ENCODE data around the gene SIGLEC9.

The SIGLEC9 gene

DNA sequence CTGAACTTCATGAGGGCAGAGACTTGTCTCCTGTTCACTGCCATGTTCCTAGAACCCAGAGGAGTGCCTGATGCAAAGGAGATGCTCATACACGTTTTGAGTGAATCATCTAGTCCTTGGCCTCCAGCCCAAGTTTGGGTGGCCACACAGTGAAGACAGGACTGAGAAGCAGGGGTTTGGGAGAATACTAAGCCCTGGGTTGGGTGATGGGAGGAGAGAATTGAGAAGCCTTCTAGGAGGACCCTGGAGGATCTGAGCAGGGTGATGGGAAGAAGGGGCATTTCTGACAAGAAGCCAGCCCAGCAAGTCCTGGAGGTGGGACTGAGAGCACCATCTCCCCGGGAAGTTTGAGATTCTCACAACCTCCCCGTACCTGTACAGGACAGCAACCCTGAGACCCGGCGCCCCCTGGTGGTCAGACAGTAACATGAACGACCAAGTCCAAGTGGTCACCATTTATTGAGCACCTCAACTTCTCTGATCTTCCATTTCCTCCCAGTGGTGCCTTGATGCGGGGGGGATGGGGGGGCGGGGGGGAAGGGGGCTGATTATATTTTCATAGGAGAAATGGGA lies 27.5 kb upstream of the SIGLEC9 start:
- DNase-seq: peak; percentile 49

DNA sequence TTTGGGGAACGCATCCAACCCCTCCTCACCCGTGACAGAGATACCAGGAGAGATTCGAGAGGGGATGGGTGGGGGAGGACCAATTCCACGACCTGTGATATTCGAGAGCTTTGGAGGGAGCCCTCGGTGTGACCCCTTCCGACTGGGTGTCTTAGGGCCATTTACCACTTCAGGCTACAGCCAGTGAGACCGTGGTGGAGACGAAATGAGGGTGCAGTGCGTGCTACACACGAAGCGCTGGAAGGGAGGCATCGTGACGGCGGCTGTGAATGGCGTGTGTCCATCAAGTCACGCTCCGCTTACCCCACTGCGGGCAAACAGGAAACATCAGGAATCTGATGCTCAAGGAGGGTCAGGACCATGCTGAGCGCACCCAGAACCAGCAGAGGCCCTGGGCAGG lies 26.9 kb upstream of the SIGLEC9 start:
- no peak for DNase-seq

DNA sequence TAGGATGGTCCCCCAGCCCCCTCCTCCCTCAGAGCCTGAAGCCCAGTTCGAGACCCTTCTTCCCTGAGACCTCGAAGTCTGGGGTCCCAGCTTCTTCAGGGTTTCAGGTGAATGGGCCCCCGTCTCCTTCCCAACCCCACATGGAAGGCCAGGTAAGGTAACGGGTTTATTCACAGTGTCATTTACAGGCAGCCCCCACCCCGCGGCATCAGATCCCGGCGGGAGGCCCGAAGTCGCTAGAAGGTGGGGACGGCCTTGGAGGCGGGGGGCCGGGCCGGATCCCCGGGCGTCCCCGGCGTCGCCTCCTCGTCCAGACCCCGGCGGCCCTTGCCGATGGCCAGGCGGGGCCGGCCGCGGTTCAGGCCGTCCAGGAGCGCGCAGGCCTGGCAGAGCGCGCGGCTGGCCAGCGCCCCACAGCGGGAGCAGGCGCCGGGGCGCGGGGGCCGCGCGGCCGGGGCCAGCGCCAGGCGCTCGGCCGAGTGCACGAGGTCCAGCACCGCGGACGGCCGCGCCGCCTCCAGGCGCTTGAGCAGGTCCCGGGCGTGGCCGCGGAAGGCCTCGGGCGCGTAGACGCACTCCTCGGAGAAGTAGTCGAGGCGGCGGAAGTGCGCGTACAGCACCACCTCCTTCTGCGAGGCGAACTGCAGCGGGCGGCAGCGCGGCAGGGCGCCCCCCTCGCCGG lies 26.2 kb upstream of the SIGLEC9 start:
- peak; percentile 10 for DNase-seq

DNA sequence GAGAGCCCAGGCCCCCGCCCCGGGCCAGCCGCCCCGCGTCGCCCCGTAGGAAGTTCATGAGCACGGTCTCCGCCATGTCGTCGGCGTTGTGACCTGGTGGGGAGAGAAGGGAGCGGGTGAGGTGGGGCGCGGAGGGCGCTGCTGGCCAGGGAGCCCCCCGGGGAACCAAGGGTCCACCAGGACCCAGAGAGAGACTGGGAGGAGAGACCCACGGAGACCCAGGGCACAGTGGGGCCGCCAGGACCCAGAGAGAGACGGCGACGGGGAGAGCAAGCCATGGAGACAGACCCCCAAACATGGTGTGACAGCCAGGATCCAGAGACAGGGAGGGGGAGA lies 25.7 kb upstream of the SIGLEC9 start:
- no peak for DNase-seq

DNA sequence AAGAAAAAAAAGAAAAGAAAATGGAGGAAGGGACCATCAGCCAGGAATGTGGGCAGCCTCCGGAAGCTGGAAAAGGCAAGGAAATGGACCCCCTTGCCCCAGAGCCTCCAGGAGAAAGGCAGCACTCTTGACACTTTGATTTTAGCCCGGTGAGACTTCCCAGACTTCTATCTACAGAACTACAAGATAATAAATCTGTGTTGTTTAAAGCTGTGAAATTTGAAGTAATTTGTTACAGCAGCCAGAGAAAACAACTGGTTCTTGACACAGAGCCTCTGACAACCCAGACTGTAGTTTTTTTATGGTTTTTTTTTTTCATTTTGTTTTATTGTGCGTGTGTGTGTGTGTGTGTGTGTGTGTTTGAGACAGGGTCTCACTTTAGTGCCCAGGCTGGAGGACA lies 24.1 kb upstream of the SIGLEC9 start:
- no peak for DNase-seq

DNA sequence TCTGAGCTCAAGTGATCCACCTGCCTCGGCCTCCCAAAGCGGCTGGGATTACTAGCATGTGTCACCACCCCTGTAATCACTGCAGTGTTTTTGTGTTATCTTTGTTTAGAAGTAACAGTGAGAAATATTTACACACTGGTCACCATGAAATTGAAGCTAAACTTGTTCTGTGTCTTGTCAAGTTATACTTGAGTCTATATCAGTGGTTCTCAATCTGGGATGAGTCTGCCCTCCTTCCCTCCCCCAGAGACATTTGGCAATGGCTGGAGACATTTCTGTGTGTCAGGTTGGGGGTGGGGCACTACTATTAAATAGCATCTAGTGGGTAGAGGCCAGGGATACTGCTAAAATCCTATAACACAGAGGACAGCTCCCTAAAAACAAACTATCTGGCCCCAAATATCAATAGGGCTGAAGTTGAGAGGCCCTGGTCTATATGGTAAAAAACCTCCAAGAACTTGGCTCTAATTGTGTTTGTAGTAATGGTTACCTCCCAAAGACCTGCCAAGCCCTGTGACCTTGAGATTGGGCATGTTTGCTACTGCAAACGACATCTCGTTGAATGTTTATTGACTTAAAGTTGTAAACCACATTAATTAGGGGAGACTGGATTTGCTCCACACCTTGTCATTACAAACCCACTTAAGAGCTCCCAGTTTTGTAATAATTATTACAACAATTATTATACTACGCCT lies 23.4 kb upstream of the SIGLEC9 start:
- no peak for DNase-seq

DNA sequence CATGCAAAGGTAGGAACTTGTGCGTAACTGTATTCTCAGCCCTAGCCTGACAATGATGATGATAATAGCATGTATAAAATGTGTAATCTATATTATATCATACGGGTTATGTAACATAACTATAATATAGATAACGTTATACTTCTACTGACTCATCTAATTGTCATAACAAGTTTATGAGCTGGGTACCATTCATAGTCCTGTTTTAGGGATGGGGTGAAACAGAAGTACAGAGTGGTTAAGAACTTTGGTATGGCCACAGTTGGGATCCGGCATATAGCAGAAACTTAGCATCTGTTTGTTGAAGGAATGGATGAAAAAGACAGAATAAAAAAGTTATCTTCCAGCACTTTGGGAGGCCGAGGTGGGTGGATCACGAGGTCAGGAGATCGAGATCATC lies 21.7 kb upstream of the SIGLEC9 start:
- no peak for DNase-seq

DNA sequence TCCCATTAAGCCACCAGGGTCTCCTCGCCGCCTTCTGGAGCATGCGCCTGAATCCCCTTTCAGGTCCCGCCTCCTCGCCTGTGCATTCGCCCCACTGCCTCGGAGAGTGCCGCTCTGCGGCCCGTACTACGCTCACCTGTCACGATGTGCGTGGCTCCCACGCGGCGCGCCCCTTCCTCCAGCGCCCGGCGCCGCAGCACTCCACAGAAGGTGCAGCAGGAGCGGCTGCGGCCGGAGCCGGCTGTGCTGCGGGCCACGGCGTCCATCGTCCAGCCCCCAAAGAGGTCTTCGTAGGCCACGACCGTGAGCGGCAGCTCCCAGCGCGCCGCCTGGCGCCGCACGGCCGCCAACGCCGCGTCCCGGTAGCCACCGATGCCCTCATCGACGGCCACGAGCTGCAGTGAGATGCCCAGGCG lies 20.8 kb upstream of the SIGLEC9 start:
- no peak for DNase-seq

DNA sequence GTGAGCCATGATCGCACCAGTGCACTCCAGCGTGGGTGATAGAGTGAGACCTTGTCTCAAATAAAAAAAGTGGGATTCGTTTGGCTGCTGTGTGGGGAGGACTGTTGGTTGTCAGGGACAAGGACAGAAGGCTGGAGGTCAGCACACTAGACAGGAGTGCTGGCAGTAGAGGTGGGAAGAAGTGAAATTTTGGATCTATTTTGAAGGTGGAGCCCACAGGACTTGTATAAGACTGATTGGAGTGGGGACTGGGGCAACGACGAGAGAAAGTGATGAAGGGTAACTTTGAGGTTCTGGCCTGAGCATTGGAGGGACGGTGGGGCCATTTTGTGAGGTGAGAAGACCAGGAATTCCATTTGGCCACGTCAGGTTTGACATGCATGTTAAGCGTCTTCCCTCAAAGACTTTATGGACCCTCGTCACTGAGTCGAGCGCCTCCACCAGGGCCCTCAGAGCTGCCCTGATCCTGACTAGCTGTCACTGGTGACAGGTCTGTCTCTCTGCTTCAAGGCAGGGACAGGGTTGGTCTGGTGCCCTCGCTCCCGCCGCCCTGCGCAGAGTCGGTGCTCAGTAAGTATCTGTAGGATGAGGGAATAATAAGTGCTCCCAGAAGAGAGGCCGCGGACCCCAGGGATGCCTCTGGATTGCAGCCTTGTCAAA lies 17.2 kb upstream of the SIGLEC9 start:
- DNase-seq: no peak

DNA sequence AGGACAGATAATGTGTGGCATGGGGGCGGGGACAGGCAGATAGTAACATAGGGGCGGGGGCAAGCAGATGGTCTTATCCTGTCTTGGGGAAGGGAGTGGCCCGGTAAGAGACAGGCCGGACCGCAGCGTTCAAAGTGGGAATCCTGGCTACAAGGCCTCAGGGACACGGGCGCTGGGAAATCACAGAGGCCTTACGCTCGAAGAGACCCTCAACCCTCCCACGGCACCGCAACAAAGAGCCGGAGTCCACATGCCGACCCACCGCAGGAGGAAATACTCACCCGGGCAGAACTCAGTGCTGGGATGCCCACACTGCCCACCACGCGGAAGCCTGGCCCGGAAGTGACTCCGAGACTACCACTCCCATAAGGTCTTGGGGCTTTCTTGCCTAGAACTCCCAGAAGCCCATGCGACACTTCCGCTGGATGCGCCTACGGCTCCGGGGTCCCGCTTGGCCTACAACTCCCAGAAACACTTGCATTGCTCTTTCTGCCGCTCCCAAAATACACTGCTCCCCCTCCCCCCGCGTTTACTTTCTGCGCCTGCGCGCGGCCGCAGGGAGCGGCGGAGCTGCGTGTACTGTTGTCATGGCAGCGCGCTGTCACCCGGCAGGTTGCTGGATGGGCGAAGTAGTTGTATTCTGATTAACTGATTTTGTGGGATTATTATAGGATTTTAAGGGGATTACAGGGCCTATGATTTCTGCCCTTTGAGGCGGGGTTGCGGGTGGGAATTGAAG lies 16.5 kb upstream of the SIGLEC9 start, which contains the start of gene CTU1:
Gene CTU1, minus strand, starts transcription at position 344 of the 739 bp plus-strand sequence. CDS start 3,840 bp downstream, outside the sequence.
- peak; percentile 98 for DNase-seq

DNA sequence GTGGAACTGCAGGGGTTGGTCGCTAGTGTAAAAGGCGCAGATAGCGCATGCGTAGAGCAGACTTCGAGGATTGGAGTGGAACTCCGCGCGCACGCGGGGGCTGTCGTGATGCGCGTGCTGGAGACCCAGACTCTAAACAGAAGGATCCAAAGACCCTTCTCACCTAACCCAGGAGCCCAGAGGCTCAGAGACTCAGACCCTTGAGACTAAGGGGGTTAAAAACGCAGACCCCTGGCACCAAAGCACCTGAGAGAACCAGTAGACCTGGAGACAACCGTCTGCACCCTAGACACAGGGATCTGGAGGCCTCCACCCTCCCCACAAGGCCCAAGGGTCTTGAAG lies 15.9 kb upstream of the SIGLEC9 start:
- no peak for DNase-seq

DNA sequence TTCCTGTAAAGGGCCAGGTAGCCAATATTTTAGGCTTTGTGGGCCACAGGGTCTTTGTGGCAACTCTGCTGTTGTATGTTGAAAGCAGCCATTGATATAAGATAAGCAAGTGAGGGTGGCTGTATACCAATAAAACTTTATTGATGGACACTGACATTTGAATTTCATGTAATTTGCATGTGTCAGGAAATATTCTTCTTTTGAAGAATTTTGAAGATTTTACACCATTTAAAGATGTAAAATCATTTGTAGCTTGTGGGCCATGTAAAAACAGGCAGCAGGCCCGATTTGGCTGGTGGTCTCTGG lies 14.1 kb upstream of the SIGLEC9 start:
- DNase-seq: no peak

DNA sequence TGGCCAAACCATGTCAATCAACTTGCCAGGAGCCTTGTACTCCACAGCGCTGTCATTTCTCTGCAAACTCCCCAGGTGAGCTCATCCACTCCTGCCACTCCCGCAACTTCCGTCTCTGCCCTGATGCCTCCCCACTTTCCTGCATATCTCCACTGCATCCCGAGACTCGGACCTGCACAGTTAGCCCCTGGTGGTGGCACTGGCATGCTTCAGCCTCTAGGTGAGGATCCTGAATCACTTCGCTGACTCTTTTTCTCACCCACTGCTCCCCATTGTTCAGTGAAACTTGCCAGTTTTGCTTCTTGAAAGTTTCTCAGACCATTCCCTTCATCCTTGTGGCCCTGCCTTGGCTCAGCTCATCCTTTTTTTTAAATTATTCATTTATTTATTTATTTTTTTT lies 13.1 kb upstream of the SIGLEC9 start:
- DNase-seq: no peak

DNA sequence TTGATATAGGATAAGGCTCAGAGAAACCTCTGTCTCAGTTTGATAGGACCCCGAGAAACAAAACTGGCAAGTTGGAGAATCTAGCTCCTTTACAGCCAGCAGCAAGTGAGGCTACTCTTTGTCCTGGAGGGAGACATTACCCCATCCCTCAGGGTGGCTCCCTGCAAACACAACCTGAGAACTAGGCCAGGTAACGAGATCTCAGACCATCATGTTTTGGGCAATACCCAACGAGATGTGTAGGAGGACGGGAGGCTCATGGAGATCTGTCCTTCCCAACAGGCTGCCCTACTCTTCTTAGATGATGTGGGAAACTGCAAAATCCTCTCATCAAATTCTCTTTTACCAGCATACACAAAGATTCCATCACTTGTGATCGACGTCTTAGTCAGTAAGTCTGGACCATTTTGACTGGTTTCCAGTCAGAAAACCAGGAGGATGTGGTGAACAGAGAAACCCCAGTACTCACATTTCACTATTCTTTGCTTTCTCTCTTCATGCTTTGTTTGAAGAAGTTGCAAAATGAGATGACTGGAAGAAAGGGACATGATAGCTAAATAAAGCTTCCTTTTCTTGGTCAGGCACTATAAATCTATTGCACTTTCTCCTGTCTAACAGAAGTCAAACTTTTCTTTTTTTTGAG lies 10.5 kb upstream of the SIGLEC9 start:
- DNase-seq: peak; percentile 31

DNA sequence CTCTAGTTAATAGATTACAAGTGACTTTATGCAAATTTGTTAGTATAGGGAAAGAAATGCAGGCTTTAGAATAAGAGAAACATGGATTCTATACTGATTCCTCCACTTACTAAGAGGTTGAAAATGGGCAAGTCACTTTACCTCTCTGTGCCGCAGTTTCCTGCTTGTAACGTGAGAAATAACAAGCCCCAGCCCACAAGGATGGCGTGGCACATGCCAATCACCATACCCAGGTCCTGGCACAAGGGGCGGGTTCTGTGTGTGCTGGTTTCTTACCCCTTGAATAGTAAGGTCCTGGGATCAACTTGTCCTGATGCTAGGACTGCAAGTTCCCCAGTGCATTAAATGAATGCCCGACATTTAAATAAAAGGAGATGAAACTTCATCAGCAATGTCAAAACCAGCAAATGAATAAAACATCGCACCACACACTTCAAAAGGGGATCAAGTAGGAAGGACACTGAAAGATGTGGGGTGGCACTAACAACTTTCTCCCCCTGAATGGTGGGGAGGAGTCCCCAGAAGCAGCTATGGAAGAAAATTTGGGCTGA lies 7.9 kb upstream of the SIGLEC9 start:
- DNase-seq: peak; percentile 15

DNA sequence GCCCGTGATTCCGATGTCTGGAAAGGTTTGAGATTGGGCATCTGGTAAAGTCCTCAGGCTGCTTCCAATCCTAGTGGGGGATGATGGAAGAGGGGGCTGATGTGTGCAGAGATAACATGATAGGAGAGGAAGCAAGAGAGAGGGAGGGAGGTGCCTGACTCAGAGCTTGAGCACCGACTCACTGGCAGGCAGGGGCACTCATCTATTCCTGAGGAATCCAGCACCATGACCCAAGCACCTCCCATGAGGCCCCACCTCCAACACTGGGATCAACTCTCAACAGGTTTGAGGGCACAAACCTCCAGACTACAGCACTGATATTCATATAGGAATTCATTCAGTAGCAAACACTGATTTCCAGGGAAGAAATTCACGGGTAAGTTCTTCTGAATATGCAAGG lies 5.6 kb upstream of the SIGLEC9 start:
- no peak for DNase-seq

DNA sequence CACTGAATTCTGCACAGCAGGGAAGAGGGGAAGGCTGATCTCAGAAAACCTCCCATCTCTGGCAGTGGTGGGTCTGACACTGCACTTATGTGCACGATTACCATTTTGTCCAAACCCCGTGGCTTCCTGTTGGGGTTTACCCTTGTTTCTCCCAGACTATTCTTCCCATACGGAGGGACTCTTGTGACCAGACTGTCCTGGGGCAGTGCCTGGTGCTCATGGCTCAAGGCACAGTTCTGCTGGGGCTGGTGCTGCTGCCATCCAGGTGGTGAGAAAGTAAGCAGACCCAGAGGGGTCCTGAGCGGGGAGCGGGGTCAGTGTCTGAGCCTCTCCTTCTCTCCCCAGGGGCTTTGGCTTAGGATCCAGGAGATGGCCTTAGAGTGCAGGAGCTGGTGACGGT lies 5.1 kb upstream of the SIGLEC9 start:
- no peak for DNase-seq

DNA sequence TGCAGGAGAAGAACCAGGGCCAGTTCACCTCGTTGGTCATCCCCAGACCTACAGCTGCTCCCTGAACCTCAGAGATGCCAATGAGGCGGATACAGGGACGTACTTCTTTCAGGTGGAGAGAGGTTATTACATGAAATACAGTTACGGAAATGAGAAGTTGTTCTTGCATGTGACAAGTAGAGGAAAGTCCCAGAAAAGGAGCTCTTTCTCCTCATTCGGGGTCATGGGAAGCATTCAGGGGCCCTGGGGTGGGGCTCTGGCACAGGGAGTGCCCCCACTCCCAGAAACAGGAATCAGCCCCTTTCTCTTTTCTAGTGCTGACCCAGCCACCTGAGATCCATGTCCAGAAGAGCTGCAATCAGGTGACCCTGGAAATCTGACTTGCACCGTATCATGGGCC lies 4.5 kb upstream of the SIGLEC9 start:
- DNase-seq: no peak

DNA sequence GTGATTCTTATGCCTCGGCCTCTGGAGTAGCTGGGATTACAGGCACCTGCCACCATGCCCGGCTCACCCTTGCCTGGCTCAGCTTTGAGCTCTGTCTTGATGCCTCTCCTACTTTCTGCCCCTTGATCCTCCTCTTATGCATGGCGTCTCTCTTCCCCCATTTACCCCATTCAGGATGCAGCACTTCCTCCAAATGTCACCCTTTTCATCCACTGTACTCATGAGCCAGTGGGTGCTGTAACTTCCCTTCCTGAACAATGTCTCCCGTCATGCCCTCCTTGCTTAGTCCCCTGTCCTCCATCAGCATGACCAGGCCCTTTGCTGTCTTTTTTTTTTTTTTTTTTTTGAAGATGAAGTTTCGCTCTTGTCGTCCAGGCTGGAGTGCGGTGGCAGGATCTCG lies 3.4 kb upstream of the SIGLEC9 start:
- DNase-seq: no peak

DNA sequence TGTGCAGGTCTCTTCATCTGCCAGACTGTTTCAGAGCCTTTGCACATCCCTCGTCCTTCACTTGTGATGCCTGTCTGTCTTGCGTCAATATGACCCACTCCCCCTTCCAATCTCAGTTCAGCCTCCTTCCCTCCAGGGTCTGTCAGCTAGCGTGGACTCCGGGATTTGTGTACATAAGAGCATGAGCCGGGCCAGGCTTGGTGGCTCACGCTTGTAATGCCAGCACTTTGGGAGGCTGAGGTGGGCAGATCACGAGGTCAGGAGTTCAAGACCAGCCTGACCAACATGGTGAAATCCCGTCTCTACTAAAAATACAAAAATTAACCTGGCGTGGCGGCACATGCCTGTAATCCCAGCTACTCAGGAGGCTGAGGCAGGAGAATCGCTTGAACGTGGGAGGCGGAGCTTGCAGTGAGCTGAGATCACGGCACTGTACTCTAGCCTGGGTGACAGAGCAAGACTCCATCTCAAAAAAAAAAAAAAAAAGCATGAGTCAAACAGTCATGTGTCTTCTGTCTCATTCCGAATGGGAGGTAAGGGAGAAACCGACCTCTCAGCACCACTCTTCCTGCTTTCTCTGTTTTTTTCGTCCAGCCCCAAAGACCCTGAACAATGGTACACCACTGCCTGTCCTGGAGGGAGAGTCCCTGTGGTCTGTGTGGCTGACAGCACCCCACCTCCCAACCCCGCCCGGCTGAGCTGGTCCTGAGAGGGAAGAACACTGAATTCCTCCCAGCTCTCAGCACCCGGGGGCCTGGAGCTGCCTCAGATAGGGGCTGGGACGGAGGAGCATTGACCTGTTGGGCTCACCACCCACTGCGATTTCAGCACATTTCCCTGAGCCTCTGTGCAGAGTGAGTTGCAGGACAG lies 2.4 kb upstream of the SIGLEC9 start:
- DNase-seq: no peak

DNA sequence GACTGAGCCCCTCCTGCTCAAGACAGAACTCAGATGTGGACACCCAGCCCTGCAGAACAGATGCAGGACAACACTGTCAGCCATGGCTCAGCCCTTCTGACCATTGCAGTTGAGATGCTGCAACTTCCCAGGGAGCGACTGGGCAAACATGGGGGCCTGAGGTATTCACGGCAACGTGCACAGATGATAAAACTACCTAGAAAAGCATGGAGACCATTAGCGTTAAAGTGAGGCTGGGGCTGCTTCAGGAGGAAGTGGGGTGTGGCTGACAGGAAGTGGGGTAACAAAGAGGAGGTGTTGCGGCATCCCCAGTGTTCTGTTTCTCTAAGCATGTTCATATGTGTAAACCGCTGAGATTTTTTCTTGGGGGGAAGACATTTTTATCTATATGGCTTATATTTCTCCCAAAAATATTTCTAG lies 1.3 kb upstream of the SIGLEC9 start:
- peak; percentile 70 for DNase-seq

DNA sequence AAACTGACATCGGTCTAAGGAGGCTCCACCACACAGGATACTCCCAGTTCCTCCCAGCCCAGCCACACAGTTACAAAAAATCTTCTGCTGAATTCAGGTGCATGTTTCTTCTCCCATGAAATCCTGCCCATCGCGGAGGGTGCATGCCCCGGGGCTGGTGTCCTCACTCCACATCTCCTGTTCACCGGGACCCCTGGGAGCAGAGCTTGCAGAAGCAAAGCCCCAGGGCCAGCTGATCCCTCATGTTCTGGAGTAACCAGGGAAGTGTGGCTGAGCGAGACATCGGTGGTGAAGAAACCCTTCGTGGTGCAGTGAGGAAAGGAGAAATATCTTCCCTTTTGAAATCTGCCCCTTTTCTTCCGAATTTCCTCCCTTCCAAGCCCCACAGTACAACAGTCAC lies 904 bp upstream of the SIGLEC9 start:
- no peak for DNase-seq

Measured in central memory CD4-positive, alpha-beta T cell (primary cell).